SJSA1 (cell line): ENCODE measurements around the gene VWA3B. TPM values are rescaled to one million over a fixed set of nuclear protein-coding genes. Genes with fewer than 3 reads are reported as not detected.
"Not testable (repeated sequence)": the region's sequence is repeated elsewhere in the genome, so short reads cannot be mapped to it uniquely, and the experiment has no call there.

Experiments
- DNase-seq, 2 experiments: peaks; one replicate each; pipeline ENCODE4 v3.0.0-alpha.2; 2015 to 2020; ENCODE audit warnings: low spot score in 2 of 2, low read depth in 1 of 2
- H3K27ac ChIP-seq: fragments of 250-450 bp; sonication (Bioruptor Pico); 2 replicates; pipeline ENCODE4 v1.5.1; 2020; ENCODE audit warnings: mild to moderate bottlenecking, moderate library complexity
- H3K27me3 ChIP-seq: fragments of 250-450 bp; sonication (Bioruptor Pico); replicated peaks from 2 replicates; pipeline ENCODE4 v1.5.1; 2020; ENCODE audit warnings: mild to moderate bottlenecking, moderate library complexity
- H3K36me3 ChIP-seq: fragments of 250-450 bp; sonication (Bioruptor Pico); 2 replicates; pipeline ENCODE4 v1.5.1; 2020; ENCODE audit warnings: mild to moderate bottlenecking
- H3K4me1 ChIP-seq: fragments of 250-450 bp; sonication (Bioruptor Pico); replicated peaks from 2 replicates; pipeline ENCODE4 v1.6.1; 2021; ENCODE audit warnings: mild to moderate bottlenecking
- H3K4me3 ChIP-seq: fragments of 250-450 bp; sonication (Bioruptor Pico); 2 replicates; pipeline ENCODE4 v1.5.1; 2020; ENCODE audit warnings: mild to moderate bottlenecking
- H3K9me3 ChIP-seq: fragments of 250-450 bp; sonication (Bioruptor Pico); replicated peaks from 2 replicates; pipeline ENCODE4 v1.5.1; 2020; ENCODE audit warnings: mild to moderate bottlenecking
- total RNA-seq: library from RNA; depleted of rRNA; stranded (reverse); fragments of >200 nt; shearing (Covaris generic); gene quantifications from 2 replicates; pipeline ENCODE4 v1.2.3, GENCODE V29; 2014

The VWA3B gene
- total RNA-seq, 1 experiment from 2014 or later, result not detected

DNA sequence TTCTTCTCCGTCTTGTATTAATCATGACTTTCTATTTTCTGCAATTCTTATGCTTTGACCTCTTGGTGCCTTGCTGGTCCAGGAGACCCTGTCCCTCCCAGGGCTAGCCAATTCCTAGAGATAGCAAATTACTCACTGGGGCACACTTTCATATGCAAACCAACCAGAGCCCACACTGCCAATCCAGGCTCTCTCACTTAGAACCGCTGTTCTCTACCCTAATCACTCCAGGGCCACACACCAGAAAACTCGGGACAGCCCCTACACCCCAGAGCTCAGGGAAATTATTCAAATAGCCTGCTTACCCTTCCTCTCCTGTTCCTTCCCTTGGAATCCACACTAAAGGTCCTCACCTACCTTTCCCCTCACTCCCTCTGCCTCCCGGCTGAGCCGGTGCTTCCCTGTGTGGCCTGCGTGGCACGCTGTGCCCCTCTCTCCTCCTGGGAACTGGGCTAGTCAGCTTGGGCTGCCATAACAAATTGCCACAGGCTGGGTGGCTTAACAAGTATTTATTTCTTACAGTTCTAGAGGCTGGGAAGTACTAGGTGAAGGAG lies 41.7 kb downstream of the VWA3B start:
- DNase-seq, result no peak
- Histone ChIP-seq H3K4me3 (no peak overlapping the region), H3K27ac (no peak overlapping the region), H3K36me3 (no peaks in the 10 kb centered on the region), H3K27me3 (no peaks in the 10 kb centered on the region), H3K9me3 (no peaks in the 10 kb centered on the region), H3K4me1 (no peaks in the 10 kb centered on the region)

GRCh38 chr2:98130073-98130472 lies 43.1 kb downstream of the VWA3B start:
- H3K36me3 ChIP-seq, H3K9me3 ChIP-seq, H3K27me3 ChIP-seq, DNase-seq, H3K4me1 ChIP-seq, H3K4me3 ChIP-seq, H3K27ac ChIP-seq: not testable (repeated sequence)

GRCh38 chr2:98134172-98135005 lies 47.4 kb downstream of the VWA3B start:
- H3K4me1 ChIP-seq, result no peaks in the 10 kb centered on the region
- no peaks in the 10 kb centered on the region for H3K9me3 ChIP-seq
- DNase-seq, result peak in 1 of 2 experiments; percentile 33
- H3K36me3 ChIP-seq, result no peaks in the 10 kb centered on the region
- no peak overlapping the region for H3K27ac ChIP-seq
- no peaks in the 10 kb centered on the region for H3K27me3 ChIP-seq
- H3K4me3 ChIP-seq, result no peak overlapping the region

GRCh38 chr2:98137196-98137595 lies 50.2 kb downstream of the VWA3B start:
- no peak overlapping the region for H3K4me3 ChIP-seq
- no peaks in the 10 kb centered on the region for H3K27me3 ChIP-seq
- no peak overlapping the region for H3K27ac ChIP-seq
- H3K36me3 ChIP-seq, result no peaks in the 10 kb centered on the region
- H3K9me3 ChIP-seq, result no peaks in the 10 kb centered on the region
- H3K4me1 ChIP-seq, result no peaks in the 10 kb centered on the region
- no peak for DNase-seq

DNA sequence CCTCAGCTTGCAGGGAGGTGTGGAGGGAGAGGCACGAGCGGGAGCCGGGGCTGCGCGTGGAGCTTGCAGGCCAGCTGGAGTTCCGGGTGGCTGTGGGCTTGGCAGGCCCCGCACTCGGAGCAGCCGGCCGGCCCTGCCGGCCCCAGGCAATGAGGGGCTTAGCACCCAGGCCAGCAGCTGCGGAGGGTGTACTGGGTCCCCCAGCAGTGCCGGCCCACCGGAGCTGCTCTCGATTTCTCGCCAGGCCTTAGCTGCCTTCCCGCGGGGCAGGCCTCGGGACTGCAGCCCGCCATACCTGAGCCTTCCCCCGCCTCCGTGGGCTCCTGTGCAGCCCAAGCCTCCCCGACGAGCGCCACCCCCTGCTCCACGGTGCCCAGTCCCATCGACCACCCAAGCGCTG lies 52.0 kb downstream of the VWA3B start:
- H3K9me3 ChIP-seq, H3K4me3 ChIP-seq, H3K27me3 ChIP-seq, DNase-seq, H3K27ac ChIP-seq, H3K4me1 ChIP-seq, H3K36me3 ChIP-seq: not testable (repeated sequence)

DNA sequence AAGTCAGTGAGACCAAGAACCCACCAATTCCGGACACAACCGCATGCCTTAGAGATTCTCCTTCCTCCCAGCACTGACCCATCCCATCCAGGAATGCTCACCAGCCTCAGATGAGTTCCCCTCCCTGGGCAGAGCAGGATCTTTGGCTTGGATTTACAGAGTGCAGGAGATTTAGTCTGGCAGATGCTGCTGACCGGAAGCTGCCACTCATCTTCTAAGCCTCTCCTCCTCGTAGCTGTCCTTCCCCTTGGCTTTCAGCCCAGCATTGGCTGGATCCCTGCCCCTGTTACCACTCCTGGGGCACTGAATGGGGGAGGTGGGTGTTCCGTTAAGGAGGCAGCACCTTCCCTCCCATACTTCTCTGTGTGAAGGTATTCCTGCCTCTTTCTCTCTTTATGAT lies 53.2 kb downstream of the VWA3B start:
- H3K9me3 ChIP-seq, result no peaks in the 10 kb centered on the region
- no peak overlapping the region for H3K4me3 ChIP-seq
- no peaks in the 10 kb centered on the region for H3K4me1 ChIP-seq
- no peak overlapping the region for H3K27ac ChIP-seq
- no peak for DNase-seq
- no peaks in the 10 kb centered on the region for H3K36me3 ChIP-seq
- no peaks in the 10 kb centered on the region for H3K27me3 ChIP-seq

DNA sequence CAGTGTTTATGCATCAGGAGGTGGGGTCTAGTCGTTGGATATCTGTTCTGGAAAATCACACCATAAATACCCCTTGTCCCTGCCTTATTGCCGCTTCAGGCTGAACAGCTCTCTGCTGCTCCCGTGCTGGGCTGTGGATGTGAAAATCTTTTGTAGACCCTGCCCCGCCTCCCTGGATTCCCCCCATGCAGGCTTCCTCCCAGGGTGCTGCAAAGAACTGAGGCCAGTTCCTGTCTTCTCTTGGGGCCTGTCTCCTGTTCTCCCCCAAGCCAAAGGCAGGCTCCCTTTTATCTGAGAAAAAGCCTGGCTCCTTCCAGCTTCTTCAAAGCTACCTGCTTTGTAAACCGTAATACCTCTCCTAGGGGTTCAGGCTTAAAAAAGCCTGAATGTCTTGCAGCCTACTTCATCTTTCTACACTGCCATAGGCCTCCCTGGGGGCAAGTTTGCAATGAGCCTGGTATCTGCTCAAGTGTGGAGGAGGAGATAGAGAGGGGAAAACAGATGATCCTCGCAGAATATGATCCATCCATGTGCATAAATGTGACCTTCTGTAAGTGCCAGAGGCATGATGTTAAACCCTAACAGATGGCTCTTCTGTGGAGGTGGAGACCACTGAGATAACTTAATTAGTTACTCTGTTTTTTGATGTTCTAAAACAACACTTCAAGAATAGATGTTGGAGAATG lies 55.3 kb downstream of the VWA3B start:
- no peak overlapping the region for H3K27ac ChIP-seq
- no peaks in the 10 kb centered on the region for H3K27me3 ChIP-seq
- H3K4me3 ChIP-seq, result no peak overlapping the region
- no peaks in the 10 kb centered on the region for H3K9me3 ChIP-seq
- no peaks in the 10 kb centered on the region for H3K4me1 ChIP-seq
- DNase-seq, result no peak
- no peaks in the 10 kb centered on the region for H3K36me3 ChIP-seq

DNA sequence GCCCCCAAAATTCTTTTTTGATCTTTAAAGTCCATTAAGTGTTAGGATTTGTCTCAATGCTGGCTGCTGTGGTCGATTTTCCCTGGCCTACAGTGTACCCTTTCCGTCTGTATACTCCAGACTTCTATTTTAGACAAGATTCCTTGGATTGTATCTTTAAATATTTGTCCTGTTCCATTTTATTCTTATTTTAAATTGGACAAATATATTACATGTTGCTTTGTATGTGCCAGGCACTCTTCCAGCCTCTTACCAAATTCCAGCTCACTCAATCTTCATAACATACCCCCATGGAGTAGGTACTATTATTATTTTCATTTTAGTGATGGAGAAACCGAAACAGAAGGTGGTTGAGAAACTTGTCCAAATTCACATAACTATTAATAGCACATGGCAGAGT lies 58.1 kb downstream of the VWA3B start:
- Histone ChIP-seq H3K4me3 (no peak overlapping the region), H3K27me3 (no peaks in the 10 kb centered on the region), H3K27ac (no peak overlapping the region), H3K4me1 (no peaks in the 10 kb centered on the region), H3K36me3 (no peaks in the 10 kb centered on the region), H3K9me3 (no peaks in the 10 kb centered on the region)
- DNase-seq, result no peak

DNA sequence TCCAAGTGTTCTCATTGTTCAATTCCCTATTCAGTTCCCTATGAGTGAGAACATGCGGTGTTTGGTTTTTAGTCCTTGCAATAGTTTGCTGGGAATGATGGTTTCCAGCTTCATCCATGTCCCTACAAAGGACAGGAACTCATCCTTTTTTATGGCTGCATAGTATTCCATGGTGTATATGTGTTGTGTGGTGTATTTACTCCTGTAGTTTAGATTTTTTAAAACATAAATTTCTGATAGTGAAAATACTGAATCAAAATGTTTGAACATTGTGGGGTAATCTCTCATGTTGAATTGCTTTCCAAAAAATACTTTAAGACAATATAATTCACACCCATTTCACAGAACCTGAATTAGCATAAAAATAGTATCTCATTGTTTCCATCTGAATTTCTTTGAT lies 60.9 kb downstream of the VWA3B start:
- not testable (repeated sequence) for H3K9me3 ChIP-seq, H3K4me1 ChIP-seq, H3K27me3 ChIP-seq, H3K36me3 ChIP-seq, H3K4me3 ChIP-seq, DNase-seq, H3K27ac ChIP-seq

- Histone ChIP-seq H3K36me3 (no peaks in the 10 kb centered on the region), H3K27ac (no peak overlapping the region), H3K4me1 (no peaks in the 10 kb centered on the region), H3K4me3 (peak overlapping the region; percentile 21), H3K27me3 (no peaks in the 10 kb centered on the region), H3K9me3 (no peaks in the 10 kb centered on the region)
- DNase-seq, result no peak
Observed at GRCh38 chr2:98148595-98149332, 61.8 kb downstream of the VWA3B start.

- peak overlapping the region; percentile 21 for H3K4me3 ChIP-seq
- no peaks in the 10 kb centered on the region for H3K36me3 ChIP-seq
- no peaks in the 10 kb centered on the region for H3K27me3 ChIP-seq
- H3K4me1 ChIP-seq, result no peaks in the 10 kb centered on the region
- no peaks in the 10 kb centered on the region for H3K9me3 ChIP-seq
- DNase-seq, result peak in 1 of 2 experiments; percentile 27
- H3K27ac ChIP-seq, result no peak overlapping the region
Observed at GRCh38 chr2:98149333-98149697, 62.3 kb downstream of the VWA3B start.

GRCh38 chr2:98153481-98153880 lies 66.5 kb downstream of the VWA3B start:
- Histone ChIP-seq H3K4me1 (no peaks in the 10 kb centered on the region), H3K36me3 (no peaks in the 10 kb centered on the region), H3K27ac (no peak overlapping the region), H3K4me3 (no peak overlapping the region), H3K9me3 (no peaks in the 10 kb centered on the region), H3K27me3 (no peaks in the 10 kb centered on the region)
- DNase-seq, result no peak

DNA sequence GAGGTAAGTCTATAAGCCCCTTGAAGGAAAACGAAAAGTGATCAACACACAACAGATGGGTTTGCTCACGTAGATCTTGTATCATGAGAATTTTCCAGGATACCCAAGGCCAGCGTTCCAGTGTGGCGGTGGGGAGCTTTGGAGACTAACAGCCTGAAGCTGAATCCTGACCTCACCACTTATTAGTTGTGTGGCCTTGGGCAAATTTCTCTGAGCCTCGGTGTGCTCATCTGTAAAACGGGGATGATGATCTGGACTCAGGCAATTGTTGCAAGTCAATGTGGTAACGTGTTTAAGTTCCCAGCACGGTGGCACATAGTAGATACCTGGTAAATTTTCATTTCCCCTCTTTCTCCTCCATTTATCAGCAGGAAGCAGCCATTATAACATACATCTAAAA lies 68.3 kb downstream of the VWA3B start:
- H3K27ac ChIP-seq, result no peak overlapping the region
- no peak for DNase-seq
- no peak overlapping the region for H3K4me3 ChIP-seq
- H3K9me3 ChIP-seq, result no peaks in the 10 kb centered on the region
- H3K4me1 ChIP-seq, result no peaks in the 10 kb centered on the region
- H3K27me3 ChIP-seq, result no peaks in the 10 kb centered on the region
- no peaks in the 10 kb centered on the region for H3K36me3 ChIP-seq

DNA sequence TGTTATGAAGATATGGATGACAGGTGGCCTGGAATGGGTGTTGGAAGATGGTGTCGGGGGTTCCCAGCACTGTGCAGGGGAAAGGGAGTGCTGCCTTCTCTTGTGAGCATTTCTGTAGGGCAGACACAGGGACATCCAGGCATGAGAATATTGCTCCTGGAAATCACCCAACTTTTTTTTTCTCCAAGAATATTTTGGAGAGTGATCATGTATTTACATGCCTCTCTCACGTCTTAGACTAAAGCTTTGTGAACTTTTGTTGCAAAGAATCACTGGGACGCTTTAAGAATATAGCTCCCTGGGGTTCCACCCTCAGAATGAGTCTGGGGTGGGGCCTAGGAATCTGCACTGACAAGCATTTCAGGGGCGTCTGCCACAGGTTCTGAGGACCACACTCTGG lies 68.7 kb downstream of the VWA3B start:
- H3K27me3 ChIP-seq, result no peaks in the 10 kb centered on the region
- H3K27ac ChIP-seq, result no peak overlapping the region
- DNase-seq, result no peak
- H3K4me1 ChIP-seq, result no peaks in the 10 kb centered on the region
- H3K4me3 ChIP-seq, result no peak overlapping the region
- H3K36me3 ChIP-seq, result no peaks in the 10 kb centered on the region
- no peaks in the 10 kb centered on the region for H3K9me3 ChIP-seq
